CD14-positive monocyte (primary cell): ENCODE results near the gene SLC23A1. TPM values are rescaled to one million over a fixed set of nuclear protein-coding genes. Genes with fewer than 3 reads are reported as not detected.

ENCODE experiments used
- DNase-seq, 3 donors: peaks; one replicate each; pipeline ENCODE4 v3.0.0-alpha.2; 2011 to 2022
- H2AFZ ChIP-seq: 2 replicates; pipeline ENCODE4 v1.6.0; 2012; ENCODE audit warnings: mild to moderate bottlenecking, low read depth, low read length, inconsistent platforms; ENCODE audit not compliant: insufficient read depth, poor library complexity, severe bottlenecking
- H3K27ac ChIP-seq, 2 donors: 1 replicate in 1 of 2; 2 replicates in 1 of 2; pipeline ENCODE4 v1.5.1; 2012 to 2013; ENCODE audit warnings: low read length in 2 of 2, control low read depth in 1 of 2, inconsistent platforms in 1 of 2, low read depth in 1 of 2, mild to moderate bottlenecking in 1 of 2
- H3K27me3 ChIP-seq, 2 donors: one replicate each; pipeline versions ENCODE4 v1.6.0 to v1.6.1; 2011 to 2013; ENCODE audit warnings: low read length in 2 of 2; ENCODE audit not compliant: control insufficient read depth in 2 of 2, insufficient read depth in 2 of 2
- H3K36me3 ChIP-seq, 2 donors: replicated peaks in 1 of 2; 1 replicate in 1 of 2; 2 replicates in 1 of 2; pipeline versions ENCODE4 v1.5.1 to v1.6.1; 2012 to 2013; ENCODE audit warnings: low read length in 2 of 2, control low read depth in 1 of 2, inconsistent platforms in 1 of 2, mild to moderate bottlenecking in 1 of 2; ENCODE audit not compliant: insufficient read depth in 2 of 2, control insufficient read depth in 1 of 2
- H3K4me1 ChIP-seq, 2 donors: 1 replicate in 1 of 2; 2 replicates in 1 of 2; pipeline versions ENCODE4 v1.5.1 to v1.6.1; 2012 to 2013; ENCODE audit warnings: low read length in 2 of 2, control low read depth in 1 of 2, inconsistent platforms in 1 of 2, mild to moderate bottlenecking in 1 of 2, moderate library complexity in 1 of 2; ENCODE audit not compliant: insufficient read depth in 2 of 2, control insufficient read depth in 1 of 2
- H3K4me2 ChIP-seq: replicated peaks from 2 replicates; pipeline ENCODE3; 2012; ENCODE audit warnings: low read length, moderate library complexity, mild to moderate bottlenecking; ENCODE audit not compliant: poor library complexity, severe bottlenecking; ENCODE audit errors: extremely low read depth
- H3K4me3 ChIP-seq, 3 experiments: fragments of 200-600 bp in 1 of 3; sonication (generic) in 1 of 3; replicated peaks in 1 of 3; 1 replicate in 2 of 3; 2 replicates in 1 of 3; pipeline ENCODE4 v1.5.1; 2011 to 2013; ENCODE audit warnings: low read length in 3 of 3, mild to moderate bottlenecking in 3 of 3, control low read depth in 2 of 3, low read depth in 2 of 3, inconsistent platforms in 1 of 3, moderate library complexity in 1 of 3
- H3K79me2 ChIP-seq: 2 replicates; pipeline ENCODE4 v1.6.0; 2012; ENCODE audit warnings: mild to moderate bottlenecking, control low read depth, inconsistent platforms, low read length, moderate library complexity; ENCODE audit not compliant: insufficient read depth
- H3K9ac ChIP-seq: 2 replicates; pipeline ENCODE4 v1.6.0; 2017; ENCODE audit warnings: low read length, mild to moderate bottlenecking; ENCODE audit not compliant: insufficient read depth, poor library complexity, severe bottlenecking
- H3K9me3 ChIP-seq, 2 donors: replicated peaks in 1 of 2; 1 replicate in 1 of 2; 2 replicates in 1 of 2; pipeline versions ENCODE4 v1.5.1 to v1.6.1; 2012 to 2013; ENCODE audit warnings: low read length in 2 of 2, control low read depth in 1 of 2; ENCODE audit not compliant: control insufficient read depth in 1 of 2, insufficient read depth in 1 of 2
- H4K20me1 ChIP-seq: 2 replicates; pipeline ENCODE4 v1.6.0; 2012; ENCODE audit warnings: mild to moderate bottlenecking, low read length, control low read depth, moderate library complexity; ENCODE audit not compliant: insufficient read depth
- H3K27ac Mint-ChIP-seq, 7 donors: one replicate each; pipeline ENCODE4 v1.8.0; 2020; ENCODE audit warnings: mild to moderate bottlenecking in 7 of 7, mixed read lengths in 7 of 7, moderate library complexity in 6 of 7, inconsistent platforms in 2 of 7
- H3K27me3 Mint-ChIP-seq, 3 donors: one replicate each; pipeline ENCODE4 v1.8.0; 2021 to 2022; ENCODE audit warnings: low read depth in 3 of 3, mild to moderate bottlenecking in 3 of 3, mixed read lengths in 3 of 3, moderate library complexity in 3 of 3, inconsistent platforms in 1 of 3
- H3K36me3 Mint-ChIP-seq, 2 donors: one replicate each; pipeline ENCODE4 v1.8.0; 2020; ENCODE audit warnings: mixed read lengths in 2 of 2, inconsistent platforms in 1 of 2, mild to moderate bottlenecking in 1 of 2
- H3K4me1 Mint-ChIP-seq: one replicate; pipeline ENCODE4 v1.8.0; 2020; ENCODE audit warnings: mild to moderate bottlenecking, mixed read lengths
- H3K4me3 Mint-ChIP-seq, 2 donors: one replicate each; pipeline ENCODE4 v1.8.0; 2020; ENCODE audit warnings: mild to moderate bottlenecking in 2 of 2, mixed read lengths in 2 of 2, moderate library complexity in 1 of 2
- H3K9me3 Mint-ChIP-seq, 7 donors: one replicate each; pipeline ENCODE4 v1.8.0; 2020 to 2022; ENCODE audit warnings: mixed read lengths in 7 of 7, mild to moderate bottlenecking in 6 of 7, moderate library complexity in 6 of 7, inconsistent platforms in 2 of 7
- WGBS: methylation state at CpG from one replicate; pipeline ENCODE4 v1.1.5; 2013; ENCODE audit warnings: missing lambda C conversion rate; ENCODE audit not compliant: insufficient coverage; 5-methylcytosine and 5-hydroxymethylcytosine counted together
- intact Hi-C, 2 donors: fragments of 100-400 bp; cut with micrococcal nuclease; formaldehyde crosslinking; loops; one replicate each; pipeline versions ENCODE4 v1.15.0 to v1.15.1; 2023
- polyA plus RNA-seq, 3 donors: library from polyadenylated mRNA; depleted of rRNA in 1 of 3; unstranded in 2 of 3; stranded (reverse) in 1 of 3; fragments of 300-500 nt in 2 of 3; fragments of >200 nt in 1 of 3; fragmentation: Illumina TruSeq in 2 of 3; gene quantifications; 1 replicate in 2 of 3; 2 replicates in 1 of 3; pipeline ENCODE4 v1.2.3, GENCODE V29; 2012 to 2021
- TF ChIP-seq, protein P1 (sequence below): fragments of 200-600 bp; IDR thresholded peaks from one replicate; pipeline ENCODE4 v1.8.0; 2022; ENCODE audit warnings: antibody characterized with exemption, mild to moderate bottlenecking

SLC23A1 gene
- polyA plus RNA-seq, 3 donors: not detected

DNA sequence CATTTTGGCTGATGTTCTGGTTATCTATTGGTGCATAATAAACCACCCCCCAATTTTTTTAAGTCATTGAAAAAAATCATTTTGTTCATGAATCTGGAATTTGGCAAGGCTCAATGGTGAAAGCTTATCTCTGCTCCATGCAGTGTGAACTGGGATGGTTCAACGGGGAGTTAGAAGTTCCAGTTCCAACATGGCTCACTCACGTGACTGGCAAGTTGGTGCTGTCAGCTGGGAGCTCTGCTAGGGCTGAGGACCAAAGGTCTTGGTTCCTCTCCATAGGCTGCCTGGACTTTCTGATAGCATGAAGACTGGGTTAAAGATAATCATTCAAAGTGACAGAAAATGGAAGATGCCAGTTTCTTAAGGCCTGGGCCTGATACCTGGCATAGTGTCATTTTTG lies 23.9 kb upstream of the SLC23A1 start:
- H2AFZ ChIP-seq: no peak overlapping the region
- no peak overlapping the region for H3K4me3 ChIP-seq
- no peaks in the 10 kb centered on the region for H3K9me3 ChIP-seq
- H3K4me2 ChIP-seq: no peak overlapping the region
- H3K27ac ChIP-seq: no peak overlapping the region
- H3K9ac ChIP-seq: no peak overlapping the region
- H4K20me1 ChIP-seq: no peaks in the 10 kb centered on the region
- Mint-ChIP-seq H3K27ac (no peak overlapping the region), H3K4me1 (peaks cover 23% of the 10 kb centered on the region), H3K36me3 (no peaks in the 10 kb centered on the region), H3K27me3 (peaks cover 0 to 2% (median 0%) of the 10 kb centered on the region in 3 donors), H3K4me3 (no peak overlapping the region), H3K9me3 (peaks cover 0 to 1% (median 0%) of the 10 kb centered on the region in 7 donors)
- H3K36me3 ChIP-seq: no peaks in the 10 kb centered on the region
- TF ChIP-seq, protein P1, sequence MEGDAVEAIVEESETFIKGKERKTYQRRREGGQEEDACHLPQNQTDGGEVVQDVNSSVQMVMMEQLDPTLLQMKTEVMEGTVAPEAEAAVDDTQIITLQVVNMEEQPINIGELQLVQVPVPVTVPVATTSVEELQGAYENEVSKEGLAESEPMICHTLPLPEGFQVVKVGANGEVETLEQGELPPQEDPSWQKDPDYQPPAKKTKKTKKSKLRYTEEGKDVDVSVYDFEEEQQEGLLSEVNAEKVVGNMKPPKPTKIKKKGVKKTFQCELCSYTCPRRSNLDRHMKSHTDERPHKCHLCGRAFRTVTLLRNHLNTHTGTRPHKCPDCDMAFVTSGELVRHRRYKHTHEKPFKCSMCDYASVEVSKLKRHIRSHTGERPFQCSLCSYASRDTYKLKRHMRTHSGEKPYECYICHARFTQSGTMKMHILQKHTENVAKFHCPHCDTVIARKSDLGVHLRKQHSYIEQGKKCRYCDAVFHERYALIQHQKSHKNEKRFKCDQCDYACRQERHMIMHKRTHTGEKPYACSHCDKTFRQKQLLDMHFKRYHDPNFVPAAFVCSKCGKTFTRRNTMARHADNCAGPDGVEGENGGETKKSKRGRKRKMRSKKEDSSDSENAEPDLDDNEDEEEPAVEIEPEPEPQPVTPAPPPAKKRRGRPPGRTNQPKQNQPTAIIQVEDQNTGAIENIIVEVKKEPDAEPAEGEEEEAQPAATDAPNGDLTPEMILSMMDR: no peak
- no peaks in the 10 kb centered on the region for H3K79me2 ChIP-seq
- no peaks in the 10 kb centered on the region for H3K27me3 ChIP-seq
- H3K4me1 ChIP-seq: peaks cover 12 to 15% of the 10 kb centered on the region in 2 donors
- WGBS: 100% methylated on average over 2 of the region's 2 CpGs
- DNase-seq: no peak
- intact Hi-C loops: no loop called here

DNA sequence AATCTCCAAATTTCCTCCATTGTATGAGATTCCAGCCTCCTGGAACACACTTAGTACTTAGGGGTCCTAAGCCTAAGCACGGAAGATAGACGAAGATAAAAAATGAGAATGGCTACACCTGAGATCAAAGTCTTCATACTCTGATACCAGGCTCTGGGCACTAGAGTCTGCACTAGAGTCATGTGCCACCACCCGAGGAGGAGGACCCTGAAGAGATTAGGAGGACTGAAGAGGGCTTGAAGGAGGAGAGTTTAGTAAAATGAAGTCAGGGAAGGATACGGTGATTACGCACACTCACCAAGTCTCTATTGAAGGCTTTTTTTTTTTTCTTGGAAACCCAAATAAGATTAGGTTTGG lies 21.4 kb upstream of the SLC23A1 start:
- H3K4me1 ChIP-seq: peaks cover 12 to 15% of the 10 kb centered on the region in 2 donors
- intact Hi-C loops: no loop called here
- Mint-ChIP-seq H3K4me3 (peak overlapping the region; percentile 99), H3K27me3 (peaks cover 0 to 4% (median 0%) of the 10 kb centered on the region in 3 donors), H3K9me3 (peaks cover 0 to 1% (median 0%) of the 10 kb centered on the region in 7 donors), H3K4me1 (peaks cover 23% of the 10 kb centered on the region), H3K27ac (peak overlapping the region; percentile 99 to 100 (median 100)), H3K36me3 (no peaks in the 10 kb centered on the region)
- TF ChIP-seq, protein P1: no peak
- no peaks in the 10 kb centered on the region for H4K20me1 ChIP-seq
- DNase-seq: no peak
- H3K27ac ChIP-seq: peak overlapping the region; percentile 88 to 93
- H3K4me3 ChIP-seq: peak overlapping the region; percentile 44 to 84 (median 64)
- no peaks in the 10 kb centered on the region for H3K9me3 ChIP-seq
- H3K79me2 ChIP-seq: no peaks in the 10 kb centered on the region
- H3K4me2 ChIP-seq: peak overlapping the region; percentile 84
- peak overlapping the region; percentile 77 for H2AFZ ChIP-seq
- H3K9ac ChIP-seq: peak overlapping the region; percentile 60
- H3K36me3 ChIP-seq: no peaks in the 10 kb centered on the region
- H3K27me3 ChIP-seq: no peaks in the 10 kb centered on the region
- WGBS: 38% methylated on average over 2 of the region's 5 CpGs
